GM12801 (cell line): ENCODE data around the gene FOXD3.

Experiments
- TF ChIP-seq, protein P1 (sequence below): IDR thresholded peaks from one replicate; pipeline ENCODE4 v1.5.1; 2011; ENCODE audit warnings: control low read depth; ENCODE audit not compliant: insufficient read length; ENCODE audit errors: extremely low read depth

FOXD3 gene

DNA sequence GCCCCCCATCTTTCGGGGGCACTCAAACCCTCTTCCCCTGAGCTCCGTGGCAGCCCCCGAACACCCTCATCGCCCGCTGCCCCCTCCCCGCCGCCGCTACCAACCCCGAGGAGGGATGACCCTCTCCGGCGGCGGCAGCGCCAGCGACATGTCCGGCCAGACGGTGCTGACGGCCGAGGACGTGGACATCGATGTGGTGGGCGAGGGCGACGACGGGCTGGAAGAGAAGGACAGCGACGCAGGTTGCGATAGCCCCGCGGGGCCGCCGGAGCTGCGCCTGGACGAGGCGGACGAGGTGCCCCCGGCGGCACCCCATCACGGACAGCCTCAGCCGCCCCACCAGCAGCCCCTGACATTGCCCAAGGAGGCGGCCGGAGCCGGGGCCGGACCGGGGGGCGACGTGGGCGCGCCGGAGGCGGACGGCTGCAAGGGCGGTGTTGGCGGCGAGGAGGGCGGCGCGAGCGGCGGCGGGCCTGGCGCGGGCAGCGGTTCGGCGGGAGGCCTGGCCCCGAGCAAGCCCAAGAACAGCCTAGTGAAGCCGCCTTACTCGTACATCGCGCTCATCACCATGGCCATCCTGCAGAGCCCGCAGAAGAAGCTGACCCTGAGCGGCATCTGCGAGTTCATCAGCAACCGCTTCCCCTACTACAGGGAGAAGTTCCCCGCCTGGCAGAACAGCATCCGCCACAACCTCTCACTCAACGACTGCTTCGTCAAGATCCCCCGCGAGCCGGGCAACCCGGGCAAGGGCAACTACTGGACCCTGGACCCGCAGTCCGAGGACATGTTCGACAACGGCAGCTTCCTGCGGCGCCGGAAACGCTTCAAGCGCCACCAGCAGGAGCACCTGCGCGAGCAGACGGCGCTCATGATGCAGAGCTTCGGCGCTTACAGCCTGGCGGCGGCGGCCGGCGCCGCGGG is 837 bp downstream of the FOXD3 start:
- TF ChIP-seq, protein P1, sequence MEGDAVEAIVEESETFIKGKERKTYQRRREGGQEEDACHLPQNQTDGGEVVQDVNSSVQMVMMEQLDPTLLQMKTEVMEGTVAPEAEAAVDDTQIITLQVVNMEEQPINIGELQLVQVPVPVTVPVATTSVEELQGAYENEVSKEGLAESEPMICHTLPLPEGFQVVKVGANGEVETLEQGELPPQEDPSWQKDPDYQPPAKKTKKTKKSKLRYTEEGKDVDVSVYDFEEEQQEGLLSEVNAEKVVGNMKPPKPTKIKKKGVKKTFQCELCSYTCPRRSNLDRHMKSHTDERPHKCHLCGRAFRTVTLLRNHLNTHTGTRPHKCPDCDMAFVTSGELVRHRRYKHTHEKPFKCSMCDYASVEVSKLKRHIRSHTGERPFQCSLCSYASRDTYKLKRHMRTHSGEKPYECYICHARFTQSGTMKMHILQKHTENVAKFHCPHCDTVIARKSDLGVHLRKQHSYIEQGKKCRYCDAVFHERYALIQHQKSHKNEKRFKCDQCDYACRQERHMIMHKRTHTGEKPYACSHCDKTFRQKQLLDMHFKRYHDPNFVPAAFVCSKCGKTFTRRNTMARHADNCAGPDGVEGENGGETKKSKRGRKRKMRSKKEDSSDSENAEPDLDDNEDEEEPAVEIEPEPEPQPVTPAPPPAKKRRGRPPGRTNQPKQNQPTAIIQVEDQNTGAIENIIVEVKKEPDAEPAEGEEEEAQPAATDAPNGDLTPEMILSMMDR: no peak

DNA sequence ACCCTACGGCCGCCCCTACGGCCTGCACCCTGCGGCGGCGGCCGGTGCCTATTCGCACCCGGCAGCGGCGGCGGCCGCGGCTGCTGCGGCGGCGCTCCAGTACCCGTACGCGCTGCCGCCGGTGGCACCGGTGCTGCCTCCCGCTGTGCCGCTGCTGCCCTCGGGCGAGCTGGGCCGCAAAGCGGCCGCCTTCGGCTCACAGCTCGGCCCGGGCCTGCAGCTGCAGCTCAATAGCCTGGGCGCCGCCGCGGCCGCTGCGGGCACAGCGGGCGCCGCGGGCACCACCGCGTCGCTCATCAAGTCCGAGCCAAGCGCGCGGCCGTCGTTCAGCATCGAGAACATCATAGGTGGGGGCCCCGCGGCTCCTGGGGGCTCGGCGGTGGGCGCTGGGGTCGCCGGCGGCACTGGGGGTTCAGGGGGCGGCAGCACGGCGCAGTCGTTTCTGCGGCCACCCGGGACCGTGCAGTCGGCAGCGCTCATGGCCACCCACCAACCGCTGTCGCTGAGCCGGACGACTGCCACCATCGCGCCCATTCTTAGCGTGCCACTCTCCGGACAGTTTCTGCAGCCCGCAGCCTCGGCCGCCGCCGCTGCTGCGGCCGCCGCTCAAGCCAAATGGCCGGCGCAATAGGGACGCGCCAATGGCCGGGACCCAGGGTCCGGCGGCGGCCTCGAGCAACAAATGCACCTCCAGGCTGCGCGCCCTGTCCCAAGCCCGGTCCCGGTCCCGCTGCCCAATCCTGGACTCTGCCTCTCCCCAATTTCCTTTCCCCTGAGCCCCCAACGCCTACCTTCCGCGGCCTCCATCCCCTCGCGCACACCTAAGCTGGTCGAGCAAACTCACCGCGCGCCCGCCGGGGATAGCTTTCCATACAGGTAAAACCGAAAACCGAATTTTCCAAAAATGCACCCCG is 1.8 kb downstream of the FOXD3 start:
- TF ChIP-seq, protein P1: no peak

GRCh38 chr1:63324779-63325119 is 2.4 kb downstream of the FOXD3 start:
- TF ChIP-seq, protein P1: no peak

DNA sequence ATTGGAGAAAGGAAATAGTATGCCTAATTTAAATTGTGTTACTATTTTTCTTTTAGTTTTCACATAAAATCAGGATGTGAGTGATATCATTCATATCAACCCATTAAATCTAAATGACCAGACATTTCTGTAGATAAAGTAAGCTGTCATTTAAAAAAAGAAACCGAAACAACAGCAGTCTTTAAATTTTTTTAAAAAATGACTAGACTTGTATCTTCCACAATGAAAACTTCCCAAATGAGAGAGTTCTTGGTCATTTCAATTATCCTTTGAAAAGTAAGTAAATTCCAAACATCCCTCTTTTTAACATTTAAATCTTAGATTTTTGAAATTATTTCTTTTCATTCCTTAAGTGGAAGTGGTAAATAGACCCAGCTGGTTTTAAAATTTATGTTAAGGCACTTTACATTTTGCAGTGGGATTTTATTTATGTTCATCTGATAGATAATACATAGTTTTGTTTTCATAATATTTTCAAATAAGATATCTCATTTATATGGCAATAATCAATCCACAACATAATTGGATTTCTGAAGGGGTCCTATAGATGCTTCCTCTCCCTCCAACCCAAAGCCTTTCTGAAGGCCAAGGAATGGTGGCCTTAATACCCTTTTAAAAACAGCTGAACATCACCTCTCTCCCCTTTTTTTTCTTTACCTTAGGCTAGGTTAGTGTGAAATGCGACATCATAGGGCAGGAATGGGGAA is 3.1 kb downstream of the FOXD3 start:
- TF ChIP-seq, protein P1: no peak

DNA sequence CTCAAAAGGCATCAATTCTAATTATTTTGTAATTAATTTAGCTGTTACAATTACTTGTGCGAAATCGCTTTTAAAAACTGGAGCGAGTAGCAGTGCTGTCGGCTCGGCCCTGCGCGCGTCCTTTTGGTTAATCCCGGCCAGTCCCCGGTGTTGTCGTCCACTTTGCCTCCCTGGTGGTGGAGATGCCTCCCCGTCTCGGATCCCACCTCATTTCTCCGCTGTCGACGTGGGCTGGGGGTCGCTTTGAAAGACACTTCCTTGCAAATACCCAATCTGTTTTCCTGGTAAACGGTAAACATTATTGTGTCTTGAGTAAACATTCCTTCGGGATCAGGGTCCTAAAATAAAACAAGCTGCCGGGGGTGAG is 3.7 kb downstream of the FOXD3 start:
- TF ChIP-seq, protein P1: no peak

- TF ChIP-seq, protein P1: no peak
These were observed 4.4 kb downstream of the FOXD3 start for GRCh38 chr1:63326473-63327380.
